ENCODE results near the gene NOTUM. TPM values are rescaled to one million over a fixed set of nuclear protein-coding genes. Genes with fewer than 3 reads are reported as not detected.

Gene NOTUM
- total RNA-seq, result not detected in 2 replicates

GRCh38 chr17:81961087-81961511 is at the start of gene NOTUM:
Gene NOTUM, minus strand, starts transcription at chr17:81961187. Its CDS starts 278 bp downstream, at chr17:81960909.

GRCh38 chr17:81977211-81977808 is 16.3 kb upstream of the NOTUM start, which contains the start of gene ASPSCR1:
Gene ASPSCR1, plus strand, starts transcription at chr17:81977629. Its CDS starts 18 bp downstream, at chr17:81977647.

GRCh38 chr17:81947189-81947588 is 13.8 kb downstream of the NOTUM start, which contains the start of gene MYADML2:
Gene MYADML2, minus strand, starts transcription at chr17:81947233. Its CDS starts 5,492 bp downstream, at chr17:81941741.

GRCh38 chr17:81927653-81928543 is 33.1 kb downstream of the NOTUM start, which contains the start of gene MAFG:
Gene MAFG, minus strand, starts transcription at chr17:81927735. Its CDS starts 4,550 bp downstream, at chr17:81923185.

GRCh38 chr17:81917565-81918332 is 43.2 kb downstream of the NOTUM start, which contains the start of gene SIRT7:
Gene SIRT7, minus strand, starts transcription at chr17:81918176. Its CDS starts 45 bp downstream, at chr17:81918131.

DNA sequence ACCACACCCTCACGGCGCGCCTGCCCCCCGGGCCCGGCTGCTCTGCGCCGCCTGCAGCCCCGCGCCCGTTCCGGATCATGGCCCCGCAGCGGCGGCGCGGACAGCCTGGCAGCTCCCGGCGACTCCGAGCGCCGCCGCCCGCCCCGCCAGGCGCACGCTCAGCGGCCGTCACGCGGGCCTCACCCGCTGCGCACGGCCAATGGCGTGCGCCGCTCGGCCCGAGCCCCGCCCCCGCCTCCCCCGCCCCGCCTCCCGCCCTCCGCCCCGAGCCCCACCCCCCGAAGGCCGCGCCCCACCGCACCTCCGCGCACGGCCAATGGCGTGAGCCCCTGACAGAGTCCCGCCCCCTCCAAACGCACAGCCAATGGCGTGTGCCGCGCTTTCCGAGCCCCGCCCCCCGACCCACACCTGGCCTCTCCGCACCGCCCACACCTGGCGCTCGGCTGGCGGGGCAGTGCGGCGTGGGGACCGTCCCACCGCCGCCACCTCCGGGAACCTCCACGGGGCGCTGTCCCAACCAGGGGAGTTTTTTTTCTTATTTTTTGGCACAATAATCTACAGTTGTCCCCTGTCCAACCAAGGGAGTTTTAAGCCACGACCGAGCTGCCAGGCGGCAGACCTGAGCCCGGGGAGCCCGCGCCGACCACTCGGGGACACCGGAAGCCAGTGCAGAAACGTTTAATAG is 49.6 kb downstream of the NOTUM start, which contains the start of gene PCYT2:
PCYT2 (minus strand) TSS at position 123 of the 685 bp plus-strand sequence; CDS start at position 79, 44 bp downstream.

Other genes with a start within 250 kb of the NOTUM start
- 27.9 and 34.5 TPM in 2 replicates for gene SLC25A10, start 248.9 kb downstream of the NOTUM start, total RNA-seq
- gene GCGR, start 157.0 kb downstream of the NOTUM start, total RNA-seq, result not detected in 2 replicates
- gene MCRIP1, start 127.9 kb downstream of the NOTUM start, total RNA-seq, result 31.5 and 63.1 TPM in 2 replicates
- not detected in 2 replicates for gene PPP1R27, start 126.1 kb downstream of the NOTUM start, total RNA-seq
- gene P4HB, start 100.7 kb downstream of the NOTUM start, total RNA-seq, result 624 and 855 TPM in 2 replicates
- gene ARHGDIA, start 89.8 kb downstream of the NOTUM start, total RNA-seq, result 124 and 148 TPM in 2 replicates
- 61.4 and 116 TPM in 2 replicates for gene ALYREF, start 69.6 kb downstream of the NOTUM start, total RNA-seq
- 130 and 132 TPM in 2 replicates for gene ANAPC11, start 69.5 kb downstream of the NOTUM start, total RNA-seq
- 1.9 and 2.6 TPM in 2 replicates for gene NPB, start 58.9 kb downstream of the NOTUM start, total RNA-seq
- gene PCYT2, start 49.8 kb downstream of the NOTUM start, total RNA-seq, result 24.3 and 34.5 TPM in 2 replicates
- gene SIRT7, start 43.0 kb downstream of the NOTUM start, total RNA-seq, result 26.9 and 29.9 TPM in 2 replicates
- 16.9 and 22.2 TPM in 2 replicates for gene MAFG, start 33.5 kb downstream of the NOTUM start, total RNA-seq
- gene PYCR1, start 23.9 kb downstream of the NOTUM start, total RNA-seq, result 126 and 176 TPM in 2 replicates
- not detected in 2 replicates for gene MYADML2, start 14.0 kb downstream of the NOTUM start, total RNA-seq
- 16.1 and 23.4 TPM in 2 replicates for gene ASPSCR1, start 16.4 kb upstream of the NOTUM start, total RNA-seq
- 28.2 and 45.0 TPM in 2 replicates for gene CENPX, start 61.7 kb upstream of the NOTUM start, total RNA-seq
- 12.3 and 13.9 TPM in 2 replicates for gene LRRC45, start 62.1 kb upstream of the NOTUM start, total RNA-seq
- gene RAC3, start 70.5 kb upstream of the NOTUM start, total RNA-seq, result 14.3 and 40.7 TPM in 2 replicates
- 82.7 and 109 TPM in 2 replicates for gene DCXR, start 76.5 kb upstream of the NOTUM start, total RNA-seq
- gene RFNG, start 90.6 kb upstream of the NOTUM start, total RNA-seq, result 36.1 and 37.5 TPM in 2 replicates
- gene GPS1, start 90.7 kb upstream of the NOTUM start, total RNA-seq, result 81.8 and 87.5 TPM in 2 replicates
- 113 and 146 TPM in 2 replicates for gene DUS1L, start 104.6 kb upstream of the NOTUM start, total RNA-seq
- 96.9 and 142 TPM in 2 replicates for gene FASN, start 137.0 kb upstream of the NOTUM start, total RNA-seq

Measured in tracheal epithelial cell (primary cell).